Activated naive CD4-positive, alpha-beta T cell treated with anti-CD3 and anti-CD28 coated beads for 36 hours (primary cell): ENCODE data around the gene CHSY3. TPM values are rescaled to one million over a fixed set of nuclear protein-coding genes. Genes with fewer than 3 reads are reported as not detected.

Experiments used
- CTCF ChIA-PET: fragments of 350-600 bp; sonication (Branson Sonifier 250); formaldehyde crosslinking; loops from one replicate; lab custom pipeline; 2021; ENCODE audit warnings: antibody characterized with exemption; lab: Charles Lee
- DNase-seq: peaks from one replicate; pipeline ENCODE4 v3.0.0-alpha.2; 2020
- H3K27ac Mint-ChIP-seq: one replicate; pipeline ENCODE4 v1.8.0; 2021; ENCODE audit warnings: mild to moderate bottlenecking, mixed read lengths
- H3K27me3 Mint-ChIP-seq: one replicate; pipeline ENCODE4 v1.8.0; 2021; ENCODE audit warnings: low read depth, mixed read lengths
- H3K36me3 Mint-ChIP-seq: one replicate; pipeline ENCODE4 v1.8.0; 2021; ENCODE audit warnings: low read depth, mixed read lengths
- H3K4me1 Mint-ChIP-seq: one replicate; pipeline ENCODE4 v1.8.0; 2021; ENCODE audit warnings: low read depth, mixed read lengths
- H3K4me3 Mint-ChIP-seq: one replicate; pipeline ENCODE4 v1.8.0; 2021; ENCODE audit warnings: mild to moderate bottlenecking, moderate library complexity, mixed read lengths
- H3K9me3 Mint-ChIP-seq: one replicate; pipeline ENCODE4 v1.8.0; 2021; ENCODE audit warnings: mixed read lengths
- intact Hi-C: fragments of 100-400 bp; cut with micrococcal nuclease; formaldehyde crosslinking; loops from one replicate; pipeline ENCODE4 v1.15.1; 2023
- total RNA-seq, 2 experiments: library from RNA; stranded (reverse); gene quantifications; one replicate each; pipeline ENCODE4 v1.2.3, GENCODE V29; 2021

CHSY3 gene
- total RNA-seq, 2 experiments from 2014 or later: not detected

GRCh38 chr5:129960831-129961230 lies 56.6 kb downstream of the CHSY3 start:
- Mint-ChIP-seq H3K4me1 (no peaks in the 10 kb centered on the region), H3K27ac (no peak overlapping the region), H3K9me3 (no peaks in the 10 kb centered on the region), H3K27me3 (peaks cover 8% of the 10 kb centered on the region), H3K36me3 (no peaks in the 10 kb centered on the region), H3K4me3 (no peak overlapping the region)
- intact Hi-C loops: no loop called here
- CTCF ChIA-PET: no interaction called here
- no peak for DNase-seq

GRCh38 chr5:129962506-129962905 lies 58.2 kb downstream of the CHSY3 start:
- Mint-ChIP-seq H3K27me3 (peaks cover 8% of the 10 kb centered on the region), H3K9me3 (no peaks in the 10 kb centered on the region), H3K36me3 (no peaks in the 10 kb centered on the region), H3K4me3 (no peak overlapping the region), H3K4me1 (no peaks in the 10 kb centered on the region), H3K27ac (no peak overlapping the region)
- CTCF ChIA-PET: no interaction called here
- DNase-seq: no peak
- intact Hi-C loops: no loop called here

- Mint-ChIP-seq H3K4me3 (no peak overlapping the region), H3K27me3 (peaks cover 8% of the 10 kb centered on the region), H3K9me3 (no peaks in the 10 kb centered on the region), H3K36me3 (no peaks in the 10 kb centered on the region), H3K27ac (no peak overlapping the region), H3K4me1 (no peaks in the 10 kb centered on the region)
- intact Hi-C loops: no loop called here
- DNase-seq: no peak
- CTCF ChIA-PET: no interaction called here
Measured at GRCh38 chr5:129963359-129963758, 59.1 kb downstream of the CHSY3 start.

- no peaks in the 10 kb centered on the region for H3K36me3 Mint-ChIP-seq
- H3K4me1 Mint-ChIP-seq: no peaks in the 10 kb centered on the region
- H3K27ac Mint-ChIP-seq: no peak overlapping the region
- no peaks in the 10 kb centered on the region for H3K9me3 Mint-ChIP-seq
- intact Hi-C loops: no loop called here
- DNase-seq: no peak
- CTCF ChIA-PET: interaction anchor here (0.6 kb wide), 1 partner anchor 947 kb away, joined by 3 read pairs; no protein-coding TSS in a partner anchor
- no peak overlapping the region for H3K4me3 Mint-ChIP-seq
- peaks cover 4% of the 10 kb centered on the region for H3K27me3 Mint-ChIP-seq
Measured at GRCh38 chr5:129966071-129966470, 61.8 kb downstream of the CHSY3 start.

- H3K4me3 Mint-ChIP-seq: no peak overlapping the region
- H3K27me3 Mint-ChIP-seq: no peaks in the 10 kb centered on the region
- intact Hi-C loops: no loop called here
- no peak overlapping the region for H3K27ac Mint-ChIP-seq
- DNase-seq: no peak
- no peaks in the 10 kb centered on the region for H3K36me3 Mint-ChIP-seq
- CTCF ChIA-PET: no interaction called here
- H3K4me1 Mint-ChIP-seq: no peaks in the 10 kb centered on the region
- no peaks in the 10 kb centered on the region for H3K9me3 Mint-ChIP-seq
Measured at GRCh38 chr5:129971714-129972113, 67.4 kb downstream of the CHSY3 start.

GRCh38 chr5:129972465-129973141 lies 68.3 kb downstream of the CHSY3 start:
- CTCF ChIA-PET: no interaction called here
- intact Hi-C loops: no loop called here
- no peaks in the 10 kb centered on the region for H3K9me3 Mint-ChIP-seq
- no peaks in the 10 kb centered on the region for H3K36me3 Mint-ChIP-seq
- H3K4me3 Mint-ChIP-seq: no peak overlapping the region
- no peak overlapping the region for H3K27ac Mint-ChIP-seq
- DNase-seq: no peak
- H3K27me3 Mint-ChIP-seq: no peaks in the 10 kb centered on the region
- H3K4me1 Mint-ChIP-seq: no peaks in the 10 kb centered on the region

- DNase-seq: no peak
- H3K27me3 Mint-ChIP-seq: no peaks in the 10 kb centered on the region
- no peaks in the 10 kb centered on the region for H3K36me3 Mint-ChIP-seq
- intact Hi-C loops: no loop called here
- no peaks in the 10 kb centered on the region for H3K4me1 Mint-ChIP-seq
- no peak overlapping the region for H3K4me3 Mint-ChIP-seq
- CTCF ChIA-PET: no interaction called here
- H3K27ac Mint-ChIP-seq: no peak overlapping the region
- H3K9me3 Mint-ChIP-seq: no peaks in the 10 kb centered on the region
Measured at GRCh38 chr5:129973716-129974426, 69.6 kb downstream of the CHSY3 start.

GRCh38 chr5:129977810-129978209 lies 73.5 kb downstream of the CHSY3 start:
- no peak for DNase-seq
- H3K27ac Mint-ChIP-seq: no peak overlapping the region
- H3K36me3 Mint-ChIP-seq: no peaks in the 10 kb centered on the region
- no peak overlapping the region for H3K4me3 Mint-ChIP-seq
- H3K9me3 Mint-ChIP-seq: no peaks in the 10 kb centered on the region
- H3K4me1 Mint-ChIP-seq: no peaks in the 10 kb centered on the region
- CTCF ChIA-PET: no interaction called here
- intact Hi-C loops: no loop called here
- H3K27me3 Mint-ChIP-seq: no peaks in the 10 kb centered on the region

- H3K27ac Mint-ChIP-seq: no peak overlapping the region
- no peaks in the 10 kb centered on the region for H3K27me3 Mint-ChIP-seq
- H3K4me3 Mint-ChIP-seq: no peak overlapping the region
- intact Hi-C loops: no loop called here
- no peak for DNase-seq
- CTCF ChIA-PET: no interaction called here
- no peaks in the 10 kb centered on the region for H3K4me1 Mint-ChIP-seq
- H3K36me3 Mint-ChIP-seq: no peaks in the 10 kb centered on the region
- H3K9me3 Mint-ChIP-seq: no peaks in the 10 kb centered on the region
Measured at GRCh38 chr5:129978270-129978669, 74.0 kb downstream of the CHSY3 start.

GRCh38 chr5:129988453-129988852 lies 84.2 kb downstream of the CHSY3 start:
- peaks cover 2% of the 10 kb centered on the region for H3K36me3 Mint-ChIP-seq
- no peaks in the 10 kb centered on the region for H3K4me1 Mint-ChIP-seq
- peaks cover 18% of the 10 kb centered on the region for H3K9me3 Mint-ChIP-seq
- DNase-seq: no peak
- no peak overlapping the region for H3K27ac Mint-ChIP-seq
- H3K4me3 Mint-ChIP-seq: no peak overlapping the region
- intact Hi-C loops: no loop called here
- H3K27me3 Mint-ChIP-seq: peaks cover 6% of the 10 kb centered on the region
- CTCF ChIA-PET: no interaction called here

GRCh38 chr5:129991780-129992179 lies 87.5 kb downstream of the CHSY3 start:
- no peak overlapping the region for H3K27ac Mint-ChIP-seq
- no peak overlapping the region for H3K4me3 Mint-ChIP-seq
- intact Hi-C loops: no loop called here
- peaks cover 8% of the 10 kb centered on the region for H3K27me3 Mint-ChIP-seq
- H3K4me1 Mint-ChIP-seq: no peaks in the 10 kb centered on the region
- DNase-seq: no peak
- no peaks in the 10 kb centered on the region for H3K36me3 Mint-ChIP-seq
- H3K9me3 Mint-ChIP-seq: peaks cover 7% of the 10 kb centered on the region
- CTCF ChIA-PET: no interaction called here

GRCh38 chr5:129996896-129997295 lies 92.6 kb downstream of the CHSY3 start:
- Mint-ChIP-seq H3K27me3 (peaks cover 2% of the 10 kb centered on the region), H3K4me1 (no peaks in the 10 kb centered on the region), H3K36me3 (no peaks in the 10 kb centered on the region), H3K4me3 (no peak overlapping the region), H3K9me3 (peaks cover 5% of the 10 kb centered on the region), H3K27ac (no peak overlapping the region)
- no peak for DNase-seq
- intact Hi-C loops: no loop called here
- CTCF ChIA-PET: no interaction called here

GRCh38 chr5:130000460-130000859 lies 96.2 kb downstream of the CHSY3 start:
- Mint-ChIP-seq H3K4me3 (no peak overlapping the region), H3K9me3 (peaks cover 2% of the 10 kb centered on the region), H3K4me1 (no peaks in the 10 kb centered on the region), H3K36me3 (no peaks in the 10 kb centered on the region), H3K27me3 (peaks cover 2% of the 10 kb centered on the region), H3K27ac (no peak overlapping the region)
- CTCF ChIA-PET: interaction anchor here (0.6 kb wide), 1 partner anchor 73 kb away, joined by 3 read pairs; no protein-coding TSS in a partner anchor
- intact Hi-C loops: no loop called here
- no peak for DNase-seq
